GM23338 (cell line): ENCODE data around the gene KCNMB1. TPM values are rescaled to one million over a fixed set of nuclear protein-coding genes. Genes with fewer than 3 reads are reported as not detected.
A peak's percentile ranks its signal among the peaks of the same experiment; 100 is the strongest.

Experiments
- ATAC-seq: fragments of 200-7000 bp; cut with Tn5 transposase; 3 replicates; pipeline ENCODE4 v1.9.1; 2020
- DNase-seq: peaks from one replicate; pipeline ENCODE4 v3.0.0-alpha.2; 2015; ENCODE audit warnings: low spot score
- H2AFZ ChIP-seq: fragments of 200-600 bp; sonication (generic); 2 replicates; pipeline ENCODE4 v1.8.0; 2016; ENCODE audit warnings: antibody characterized with exemption, mild to moderate bottlenecking, moderate library complexity
- H3F3A ChIP-seq: fragments of 200-600 bp; sonication (generic); replicated peaks from 2 replicates; pipeline ENCODE4 v1.8.0; 2017; ENCODE audit warnings: antibody characterized with exemption, mixed run types, low read depth
- H3K27ac ChIP-seq: fragments of 200-600 bp; sonication (generic); 2 replicates; pipeline ENCODE4 v1.6.1; 2016; ENCODE audit warnings: low read depth
- H3K27me3 ChIP-seq: fragments of 200-600 bp; sonication (generic); 2 replicates; pipeline ENCODE4 v1.8.0; 2016; ENCODE audit warnings: mild to moderate bottlenecking, mixed run types, moderate library complexity; ENCODE audit not compliant: insufficient read depth
- H3K36me3 ChIP-seq: fragments of 200-600 bp; sonication (generic); 2 replicates; pipeline ENCODE4 v1.8.0; 2016; ENCODE audit warnings: mild to moderate bottlenecking; ENCODE audit not compliant: insufficient read depth
- H3K4me1 ChIP-seq: fragments of 200-600 bp; sonication (generic); 2 replicates; pipeline ENCODE4 v1.8.0; 2016; ENCODE audit warnings: mild to moderate bottlenecking, moderate library complexity; ENCODE audit not compliant: insufficient read depth
- H3K4me2 ChIP-seq: fragments of 200-600 bp; sonication (generic); 2 replicates; pipeline ENCODE4 v1.7.1; 2017; ENCODE audit warnings: mixed run types
- H3K4me3 ChIP-seq: fragments of 200-600 bp; sonication (generic); 2 replicates; pipeline ENCODE4 v1.6.1; 2016; ENCODE audit warnings: mixed run types
- H3K79me2 ChIP-seq: fragments of 200-600 bp; sonication (generic); replicated peaks from 2 replicates; pipeline ENCODE4 v1.8.0; 2017; ENCODE audit warnings: mild to moderate bottlenecking; ENCODE audit not compliant: insufficient read depth
- H3K9me2 ChIP-seq: fragments of 200-600 bp; sonication (generic); 2 replicates; pipeline ENCODE4 v1.8.0; 2017; ENCODE audit not compliant: insufficient read depth
- H4K20me1 ChIP-seq: fragments of 200-600 bp; sonication (generic); replicated peaks from 2 replicates; pipeline ENCODE4 v1.8.0; 2017; ENCODE audit warnings: mild to moderate bottlenecking; ENCODE audit not compliant: insufficient read depth
- H3K27ac Mint-ChIP-seq: 2 replicates; pipeline ENCODE4 v1.8.0; 2020; ENCODE audit warnings: inconsistent platforms, mild to moderate bottlenecking, moderate library complexity, mixed read lengths
- H3K27me3 Mint-ChIP-seq: 3 replicates; pipeline ENCODE4 v1.8.0; 2022; ENCODE audit warnings: low read depth, mild to moderate bottlenecking, moderate library complexity, mixed read lengths, inconsistent platforms; ENCODE audit not compliant: insufficient read depth, poor library complexity
- H3K36me3 Mint-ChIP-seq: 3 replicates; pipeline ENCODE4 v1.8.0; 2021; ENCODE audit warnings: low read depth, mild to moderate bottlenecking, inconsistent platforms, moderate library complexity, mixed read lengths
- H3K4me1 Mint-ChIP-seq: 3 replicates; pipeline ENCODE4 v1.8.0; 2020; ENCODE audit warnings: mild to moderate bottlenecking, inconsistent platforms, mixed read lengths
- H3K4me3 Mint-ChIP-seq: 3 replicates; pipeline ENCODE4 v1.8.0; 2021; ENCODE audit warnings: moderate library complexity, mild to moderate bottlenecking, inconsistent platforms, mixed read lengths
- H3K9me3 Mint-ChIP-seq: 3 replicates; pipeline ENCODE4 v1.8.0; 2020; ENCODE audit warnings: moderate library complexity, mild to moderate bottlenecking, inconsistent platforms, mixed read lengths
- ETS1 ChIP-seq: IDR thresholded peaks from 2 replicates; pipeline ENCODE4 v1.6.1; 2016; ENCODE audit warnings: antibody characterized with exemption
- EZH2 ChIP-seq: fragments of 200-600 bp; sonication (generic); IDR thresholded peaks from one replicate; pipeline ENCODE4 v1.8.0; 2017; ENCODE audit warnings: antibody characterized with exemption, mild to moderate bottlenecking, low read depth; ENCODE audit not compliant: unreplicated experiment
- JUNB ChIP-seq: IDR thresholded peaks from one replicate; pipeline ENCODE4 v1.6.1; 2016; ENCODE audit warnings: antibody characterized with exemption; ENCODE audit not compliant: unreplicated experiment
- POLR2AphosphoS5 ChIP-seq: IDR thresholded peaks from 2 replicates; pipeline ENCODE4 v1.6.1; 2016; ENCODE audit warnings: antibody characterized with exemption, low read depth
- ZNF114 ChIP-seq: fragments of 250-450 bp; sonication (Bioruptor Pico); IDR thresholded peaks from 2 replicates; pipeline ENCODE4 v1.5.0; 2020; ENCODE audit warnings: mild to moderate bottlenecking, moderate library complexity
- ZNF331 ChIP-seq: fragments of 250-450 bp; sonication (Bioruptor Pico); IDR thresholded peaks from 2 replicates; pipeline ENCODE4 v1.5.0; 2020; ENCODE audit warnings: low read depth, mild to moderate bottlenecking, moderate library complexity
- polyA plus RNA-seq: library from polyadenylated mRNA; unstranded; fragments of >200 nt; fragmentation: Nextera tagmentation; extraction: Ambion mirVana; gene quantifications from 2 replicates; pipeline ENCODE4 v1.2.1, GENCODE V29; 2016
- total RNA-seq: library from RNA; depleted of rRNA; stranded (reverse); fragments of >200 nt; shearing (Covaris generic); gene quantifications from 2 replicates; pipeline ENCODE4 v1.2.3, GENCODE V29; 2014
- TF ChIP-seq, protein P1 (sequence below): IDR thresholded peaks from one replicate; pipeline ENCODE4 v1.6.1; 2018; ENCODE audit warnings: antibody characterized with exemption; ENCODE audit not compliant: unreplicated experiment
- TF ChIP-seq, protein P2 (sequence below), 2 experiments: fragments of 200-600 bp in 1 of 2; sonication (generic) in 1 of 2; conservative IDR thresholded peaks; 2 replicates each; pipeline versions ENCODE4 v1.5.1 to v1.6.1; 2016 to 2017; ENCODE audit warnings: antibody characterized with exemption in 2 of 2, low read depth in 2 of 2, mild to moderate bottlenecking in 2 of 2, moderate library complexity in 1 of 2

Gene KCNMB1
- total and polyA plus RNA-seq, 2 experiments from 2014 or later: 0.17 to 0.19 TPM

DNA sequence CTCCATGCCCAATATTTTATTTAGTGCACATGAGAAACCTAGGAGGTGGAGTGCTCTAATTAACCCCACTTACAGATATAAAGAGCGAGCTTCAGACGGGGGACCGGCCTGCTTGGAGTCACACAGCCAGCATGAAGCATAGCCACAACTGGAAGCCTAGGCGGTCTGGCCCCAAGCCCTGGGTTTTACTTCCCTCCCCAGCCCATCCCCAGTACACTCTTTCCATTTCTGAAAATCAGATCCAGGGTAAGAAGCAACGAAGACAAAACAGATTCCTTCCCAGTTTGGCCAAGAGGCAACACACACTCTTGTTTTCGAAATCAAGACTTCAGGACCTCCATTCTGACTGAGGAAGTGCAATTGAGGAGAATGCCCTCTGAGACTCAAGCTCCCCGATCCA is 27.1 kb downstream of the KCNMB1 start:
- H3K4me2 ChIP-seq: no peak overlapping the region
- H3K27ac Mint-ChIP-seq: no peak overlapping the region

GRCh38 chr5:170361616-170362015 is 27.6 kb downstream of the KCNMB1 start:
- Histone ChIP-seq H2AFZ (peak overlapping the region; percentile 15), H3F3A (no peaks in the 10 kb centered on the region), H3K4me2 (no peak overlapping the region), H3K4me1 (no peaks in the 10 kb centered on the region), H3K79me2 (no peaks in the 10 kb centered on the region), H3K9me2 (no peaks in the 10 kb centered on the region), H3K27me3 (no peaks in the 10 kb centered on the region), H4K20me1 (no peaks in the 10 kb centered on the region), H3K36me3 (no peaks in the 10 kb centered on the region), H3K4me3 (no peak overlapping the region), H3K27ac (no peak overlapping the region)
- Mint-ChIP-seq H3K27me3 (peaks cover 10% of the 10 kb centered on the region), H3K4me1 (peaks cover 6% of the 10 kb centered on the region), H3K4me3 (no peak overlapping the region), H3K9me3 (no peaks in the 10 kb centered on the region), H3K36me3 (no peaks in the 10 kb centered on the region), H3K27ac (no peak overlapping the region)
- DNase-seq (peak; percentile 42), ATAC-seq (peak; percentile 81)
- no peak for TF ChIP-seq EZH2
- no peak for TF ChIP-seq JUNB
- TF ChIP-seq ZNF114 (CRISPR knock-in tag): no peak
- TF ChIP-seq ZNF331 (CRISPR knock-in tag): no peak
- TF ChIP-seq, protein P1, sequence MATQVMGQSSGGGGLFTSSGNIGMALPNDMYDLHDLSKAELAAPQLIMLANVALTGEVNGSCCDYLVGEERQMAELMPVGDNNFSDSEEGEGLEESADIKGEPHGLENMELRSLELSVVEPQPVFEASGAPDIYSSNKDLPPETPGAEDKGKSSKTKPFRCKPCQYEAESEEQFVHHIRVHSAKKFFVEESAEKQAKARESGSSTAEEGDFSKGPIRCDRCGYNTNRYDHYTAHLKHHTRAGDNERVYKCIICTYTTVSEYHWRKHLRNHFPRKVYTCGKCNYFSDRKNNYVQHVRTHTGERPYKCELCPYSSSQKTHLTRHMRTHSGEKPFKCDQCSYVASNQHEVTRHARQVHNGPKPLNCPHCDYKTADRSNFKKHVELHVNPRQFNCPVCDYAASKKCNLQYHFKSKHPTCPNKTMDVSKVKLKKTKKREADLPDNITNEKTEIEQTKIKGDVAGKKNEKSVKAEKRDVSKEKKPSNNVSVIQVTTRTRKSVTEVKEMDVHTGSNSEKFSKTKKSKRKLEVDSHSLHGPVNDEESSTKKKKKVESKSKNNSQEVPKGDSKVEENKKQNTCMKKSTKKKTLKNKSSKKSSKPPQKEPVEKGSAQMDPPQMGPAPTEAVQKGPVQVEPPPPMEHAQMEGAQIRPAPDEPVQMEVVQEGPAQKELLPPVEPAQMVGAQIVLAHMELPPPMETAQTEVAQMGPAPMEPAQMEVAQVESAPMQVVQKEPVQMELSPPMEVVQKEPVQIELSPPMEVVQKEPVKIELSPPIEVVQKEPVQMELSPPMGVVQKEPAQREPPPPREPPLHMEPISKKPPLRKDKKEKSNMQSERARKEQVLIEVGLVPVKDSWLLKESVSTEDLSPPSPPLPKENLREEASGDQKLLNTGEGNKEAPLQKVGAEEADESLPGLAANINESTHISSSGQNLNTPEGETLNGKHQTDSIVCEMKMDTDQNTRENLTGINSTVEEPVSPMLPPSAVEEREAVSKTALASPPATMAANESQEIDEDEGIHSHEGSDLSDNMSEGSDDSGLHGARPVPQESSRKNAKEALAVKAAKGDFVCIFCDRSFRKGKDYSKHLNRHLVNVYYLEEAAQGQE: no peak
- no peak for TF ChIP-seq POLR2AphosphoS5
- no peak for TF ChIP-seq ETS1
- TF ChIP-seq, protein P2, sequence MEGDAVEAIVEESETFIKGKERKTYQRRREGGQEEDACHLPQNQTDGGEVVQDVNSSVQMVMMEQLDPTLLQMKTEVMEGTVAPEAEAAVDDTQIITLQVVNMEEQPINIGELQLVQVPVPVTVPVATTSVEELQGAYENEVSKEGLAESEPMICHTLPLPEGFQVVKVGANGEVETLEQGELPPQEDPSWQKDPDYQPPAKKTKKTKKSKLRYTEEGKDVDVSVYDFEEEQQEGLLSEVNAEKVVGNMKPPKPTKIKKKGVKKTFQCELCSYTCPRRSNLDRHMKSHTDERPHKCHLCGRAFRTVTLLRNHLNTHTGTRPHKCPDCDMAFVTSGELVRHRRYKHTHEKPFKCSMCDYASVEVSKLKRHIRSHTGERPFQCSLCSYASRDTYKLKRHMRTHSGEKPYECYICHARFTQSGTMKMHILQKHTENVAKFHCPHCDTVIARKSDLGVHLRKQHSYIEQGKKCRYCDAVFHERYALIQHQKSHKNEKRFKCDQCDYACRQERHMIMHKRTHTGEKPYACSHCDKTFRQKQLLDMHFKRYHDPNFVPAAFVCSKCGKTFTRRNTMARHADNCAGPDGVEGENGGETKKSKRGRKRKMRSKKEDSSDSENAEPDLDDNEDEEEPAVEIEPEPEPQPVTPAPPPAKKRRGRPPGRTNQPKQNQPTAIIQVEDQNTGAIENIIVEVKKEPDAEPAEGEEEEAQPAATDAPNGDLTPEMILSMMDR (conservative IDR thresholded peaks at IDR 0.05; ENCODE audit: low read depth in 2 of 2): no peak

More for the DNA sequence above, 27.1 kb downstream of the KCNMB1 start:
- Histone ChIP-seq H4K20me1 (no peaks in the 10 kb centered on the region), H3K4me3 (no peak overlapping the region), H3K4me1 (no peaks in the 10 kb centered on the region), H3F3A (no peaks in the 10 kb centered on the region), H3K36me3 (no peaks in the 10 kb centered on the region), H2AFZ (peak overlapping the region; percentile 43), H3K79me2 (no peaks in the 10 kb centered on the region), H3K27me3 (no peaks in the 10 kb centered on the region), H3K9me2 (no peaks in the 10 kb centered on the region), H3K27ac (no peak overlapping the region)
- Mint-ChIP-seq H3K27me3 (peaks cover 10% of the 10 kb centered on the region), H3K36me3 (no peaks in the 10 kb centered on the region), H3K4me1 (peaks cover 6% of the 10 kb centered on the region), H3K9me3 (no peaks in the 10 kb centered on the region), H3K4me3 (no peak overlapping the region)
- ATAC-seq (no peak), DNase-seq (no peak)
- TF ChIP-seq POLR2AphosphoS5 (no peak), EZH2 (no peak), JUNB (no peak)
- TF ChIP-seq, protein P2 (conservative IDR thresholded peaks at IDR 0.05; ENCODE audit: low read depth in 2 of 2): no peak
